Adrenal gland (tissue), 5 donors: ENCODE measurements around the gene FOXO1.

Source experiments
- POLR2A ChIP-seq, 2 donors: fragments of 450-650 bp; IDR thresholded peaks; one replicate each; pipeline ENCODE4 v1.6.1; 2017; ENCODE audit warnings: antibody characterized with exemption in 2 of 2, mild to moderate bottlenecking in 2 of 2, moderate library complexity in 1 of 2
- TF ChIP-seq, protein P1 (sequence below), 6 experiments: fragments of 450-650 bp in 4 of 6; fragments of 200-600 bp in 2 of 6; sonication (generic) in 1 of 6; IDR thresholded peaks; 1 replicate in 5 of 6; 2 replicates in 1 of 6; pipeline versions ENCODE4 v1.5.1 to v1.8.0; 2016 to 2021; ENCODE audit warnings: antibody characterized with exemption in 6 of 6, mild to moderate bottlenecking in 2 of 6, moderate library complexity in 1 of 6
- donor health status: DM: no; HTN: no; CAD: no.

DNA sequence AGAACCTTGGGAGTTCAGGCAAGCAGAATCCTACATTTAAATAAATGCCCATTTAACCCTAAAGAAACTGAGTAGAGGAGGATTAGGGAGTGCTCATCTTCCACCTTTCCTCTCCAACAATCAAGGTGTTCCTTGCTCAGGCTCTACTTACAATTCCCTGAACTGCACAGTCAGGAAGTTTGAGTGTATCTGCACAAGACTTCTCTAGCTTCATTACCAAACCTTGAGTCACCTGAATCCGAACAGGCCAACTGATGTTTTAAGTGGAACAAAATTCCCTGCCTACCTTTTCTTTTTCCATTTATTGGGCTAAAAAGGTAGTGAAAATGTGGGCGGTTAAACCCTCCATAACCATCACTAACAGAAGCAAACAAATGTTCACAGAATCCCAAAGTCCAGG, 78.3 kb downstream of the FOXO1 start:
- TF ChIP-seq, protein P1, sequence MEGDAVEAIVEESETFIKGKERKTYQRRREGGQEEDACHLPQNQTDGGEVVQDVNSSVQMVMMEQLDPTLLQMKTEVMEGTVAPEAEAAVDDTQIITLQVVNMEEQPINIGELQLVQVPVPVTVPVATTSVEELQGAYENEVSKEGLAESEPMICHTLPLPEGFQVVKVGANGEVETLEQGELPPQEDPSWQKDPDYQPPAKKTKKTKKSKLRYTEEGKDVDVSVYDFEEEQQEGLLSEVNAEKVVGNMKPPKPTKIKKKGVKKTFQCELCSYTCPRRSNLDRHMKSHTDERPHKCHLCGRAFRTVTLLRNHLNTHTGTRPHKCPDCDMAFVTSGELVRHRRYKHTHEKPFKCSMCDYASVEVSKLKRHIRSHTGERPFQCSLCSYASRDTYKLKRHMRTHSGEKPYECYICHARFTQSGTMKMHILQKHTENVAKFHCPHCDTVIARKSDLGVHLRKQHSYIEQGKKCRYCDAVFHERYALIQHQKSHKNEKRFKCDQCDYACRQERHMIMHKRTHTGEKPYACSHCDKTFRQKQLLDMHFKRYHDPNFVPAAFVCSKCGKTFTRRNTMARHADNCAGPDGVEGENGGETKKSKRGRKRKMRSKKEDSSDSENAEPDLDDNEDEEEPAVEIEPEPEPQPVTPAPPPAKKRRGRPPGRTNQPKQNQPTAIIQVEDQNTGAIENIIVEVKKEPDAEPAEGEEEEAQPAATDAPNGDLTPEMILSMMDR (IDR thresholded peaks at IDR 0.05), result no peak
- no peak for TF ChIP-seq POLR2A (IDR thresholded peaks at IDR 0.05)
